GM12891 (cell line): Measurements from ENCODE around the gene ARHGAP26.

Experiments
- DNase-seq: peaks from one replicate; pipeline ENCODE4 v3.0.0; 2011; ENCODE audit warnings: low spot score; ENCODE audit not compliant: insufficient read length
- FAIRE-seq: peaks from 2 replicates; lab custom pipeline; 2011; peaks lifted over from hg19 to GRCh38; lab: Jason Lieb, UNC
- PAX5 ChIP-seq: IDR thresholded peaks from 2 replicates; pipeline ENCODE4 v1.6.1; 2011; ENCODE audit warnings: low read length, moderate library complexity, mild to moderate bottlenecking; ENCODE audit not compliant: insufficient read depth, severe bottlenecking
- POLR2A ChIP-seq: IDR thresholded peaks from 2 replicates; pipeline ENCODE4 v1.6.1; 2011; ENCODE audit warnings: low read depth, low read length, control low read depth
- POLR2AphosphoS5 ChIP-seq: IDR thresholded peaks from 2 replicates; pipeline ENCODE4 v1.6.1; 2011; ENCODE audit warnings: low read depth, low read length, control low read depth
- POU2F2 ChIP-seq: IDR thresholded peaks from 2 replicates; pipeline ENCODE4 v1.6.1; 2011; ENCODE audit warnings: low read depth, mild to moderate bottlenecking, control low read depth, low read length, moderate library complexity
- SPI1 ChIP-seq: IDR thresholded peaks from 2 replicates; pipeline ENCODE4 v1.6.1; 2011; ENCODE audit warnings: low read depth, low read length, control low read depth
- TAF1 ChIP-seq: IDR thresholded peaks from 2 replicates; pipeline ENCODE4 v1.6.1; 2011; ENCODE audit warnings: low read depth, low read length, control low read depth

The ARHGAP26 gene

DNA sequence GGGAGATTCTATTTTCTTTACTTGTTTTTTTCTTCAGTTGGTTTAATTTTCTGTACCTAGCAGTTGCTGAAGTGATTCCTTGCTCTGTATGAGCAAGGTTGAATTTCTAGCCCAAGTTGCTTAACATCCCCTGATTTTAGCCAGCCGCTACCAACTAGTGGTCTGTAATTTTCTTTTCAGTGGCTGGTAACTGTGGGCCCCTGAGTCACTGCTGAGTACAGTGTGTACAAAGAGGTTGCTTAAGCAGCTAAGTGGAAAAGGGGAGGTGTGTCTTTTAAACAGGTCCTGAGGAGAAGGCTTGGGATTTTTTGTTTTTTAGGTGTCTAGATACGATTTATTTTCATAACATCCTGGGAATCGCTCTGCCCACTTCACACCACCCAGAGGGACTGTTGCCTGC lies 378.6 kb downstream of the ARHGAP26 start:
- TF ChIP-seq POU2F2 (no peak), SPI1 (no peak), TAF1 (no peak), PAX5 (no peak), POLR2AphosphoS5 (no peak), POLR2A (no peak)
- FAIRE-seq (no peak), DNase-seq (no peak)

DNA sequence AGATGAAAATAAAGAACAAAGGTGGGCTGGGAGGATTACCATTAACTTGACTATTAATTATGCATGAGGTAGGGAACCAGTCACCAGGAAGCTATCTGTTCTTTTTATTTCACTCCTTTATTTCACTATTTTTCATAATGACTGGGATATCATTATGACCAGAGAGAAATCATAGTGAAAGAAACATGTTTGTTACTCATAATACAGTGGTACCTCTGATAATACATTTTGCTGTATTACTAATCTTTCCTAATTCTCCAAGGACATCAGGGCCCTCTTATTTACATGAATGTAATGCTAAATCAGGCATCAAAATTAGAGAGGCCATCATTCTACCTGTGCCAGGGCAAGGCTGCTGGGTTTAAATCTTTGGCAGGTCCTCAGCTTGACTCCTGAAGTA lies 379.6 kb downstream of the ARHGAP26 start:
- TF ChIP-seq TAF1 (no peak), PAX5 (no peak), POU2F2 (no peak), SPI1 (no peak), POLR2A (no peak), POLR2AphosphoS5 (no peak)
- FAIRE-seq = no peak
- no peak for DNase-seq

DNA sequence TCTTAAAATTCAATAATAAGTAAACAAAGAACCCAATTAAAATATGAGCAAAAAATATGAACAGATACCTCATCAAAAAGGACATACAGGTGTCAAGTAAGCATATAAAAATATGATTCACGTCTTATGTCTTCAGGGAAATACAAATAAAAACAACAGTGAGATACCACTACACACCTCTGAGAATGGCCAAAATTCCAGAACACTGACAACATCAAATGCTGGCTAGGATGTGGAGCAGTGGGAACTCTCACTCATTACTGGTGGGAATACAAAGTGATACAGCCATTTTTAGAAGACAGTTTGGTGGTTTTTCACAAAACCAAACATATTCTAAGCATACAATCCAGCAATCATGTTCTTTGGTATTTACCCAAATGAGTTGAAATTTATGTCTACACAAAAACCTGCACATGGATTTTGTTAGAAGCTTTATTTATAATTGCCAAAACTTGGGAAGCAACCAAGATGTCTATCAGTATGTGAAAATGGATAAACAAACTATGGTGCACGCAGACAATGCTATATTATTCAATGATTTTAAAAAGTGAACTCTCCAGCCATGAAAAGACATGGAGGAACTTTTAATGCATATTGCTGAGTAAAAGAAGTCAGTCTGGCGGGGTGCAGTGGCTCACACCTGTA lies 381.0 kb downstream of the ARHGAP26 start:
- DNase-seq = no peak
- no peak for FAIRE-seq

DNA sequence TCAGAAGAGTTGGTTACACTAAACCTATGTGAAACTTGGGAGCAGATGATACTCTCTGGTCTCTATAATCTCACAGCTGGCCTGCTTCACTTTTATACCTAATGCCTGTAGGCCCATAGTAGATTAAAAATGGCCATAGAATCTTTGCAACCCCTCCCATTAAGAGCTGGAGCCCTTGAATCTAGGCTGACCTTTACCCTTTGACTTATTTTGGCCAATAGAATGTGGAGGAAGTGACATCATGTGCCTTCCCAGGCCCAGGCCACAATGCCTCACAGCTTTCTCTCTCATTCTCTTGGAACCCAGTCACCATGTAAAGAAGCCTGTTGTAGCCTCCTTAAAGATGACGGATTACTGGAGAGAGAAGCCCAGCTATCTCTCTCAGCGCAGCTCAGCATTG lies 382.3 kb downstream of the ARHGAP26 start:
- DNase-seq (no peak), FAIRE-seq (no peak)
- TF ChIP-seq POLR2AphosphoS5 = no peak

More for the DNA sequence above, 381.0 kb downstream of the ARHGAP26 start:
- no peak for TF ChIP-seq TAF1
- no peak for TF ChIP-seq PAX5
- no peak for TF ChIP-seq SPI1
- TF ChIP-seq POLR2AphosphoS5 = no peak
- no peak for TF ChIP-seq POLR2A
- no peak for TF ChIP-seq POU2F2

DNA sequence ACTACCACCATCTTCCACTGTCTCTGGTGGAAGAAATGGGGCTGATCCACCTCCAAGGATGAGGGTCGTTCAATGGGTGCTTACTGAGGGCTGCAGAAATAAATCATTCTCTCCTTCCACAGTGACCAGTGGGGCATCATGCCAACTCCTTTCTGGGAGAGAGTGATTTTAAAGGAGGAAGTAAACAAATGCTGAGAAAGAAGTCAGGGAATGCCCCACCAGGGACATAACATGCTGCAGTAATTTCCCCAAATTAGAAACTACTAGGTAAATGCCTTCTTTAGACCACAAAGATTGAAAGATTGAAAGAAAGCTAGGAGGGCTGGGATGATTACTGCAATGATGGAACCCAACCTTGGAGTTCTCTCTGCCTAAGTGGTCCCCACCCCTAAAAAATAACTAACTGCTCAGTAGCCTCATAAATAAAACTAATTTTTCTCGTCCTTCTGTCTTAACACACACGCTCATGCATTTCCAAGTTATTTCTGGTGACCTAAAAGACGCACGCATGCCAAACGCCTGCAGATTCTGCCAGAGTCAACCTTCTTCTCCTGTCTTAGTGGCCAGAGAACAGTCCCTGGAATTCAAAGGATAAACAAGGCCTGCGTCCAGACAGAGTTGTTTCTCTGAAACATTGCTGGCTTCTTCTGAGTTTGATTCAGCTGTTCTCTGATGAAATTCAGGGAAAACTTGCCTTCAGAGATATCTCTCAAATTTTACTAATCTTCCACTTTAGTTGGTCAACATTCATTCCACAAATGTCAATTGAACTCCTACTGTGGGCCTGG lies 383.3 kb downstream of the ARHGAP26 start:
- FAIRE-seq = no peak
- no peak for DNase-seq
- TF ChIP-seq SPI1 = no peak
- TF ChIP-seq POLR2A = no peak
- TF ChIP-seq POU2F2 = no peak
- TF ChIP-seq TAF1 = no peak
- no peak for TF ChIP-seq PAX5
- no peak for TF ChIP-seq POLR2AphosphoS5

DNA sequence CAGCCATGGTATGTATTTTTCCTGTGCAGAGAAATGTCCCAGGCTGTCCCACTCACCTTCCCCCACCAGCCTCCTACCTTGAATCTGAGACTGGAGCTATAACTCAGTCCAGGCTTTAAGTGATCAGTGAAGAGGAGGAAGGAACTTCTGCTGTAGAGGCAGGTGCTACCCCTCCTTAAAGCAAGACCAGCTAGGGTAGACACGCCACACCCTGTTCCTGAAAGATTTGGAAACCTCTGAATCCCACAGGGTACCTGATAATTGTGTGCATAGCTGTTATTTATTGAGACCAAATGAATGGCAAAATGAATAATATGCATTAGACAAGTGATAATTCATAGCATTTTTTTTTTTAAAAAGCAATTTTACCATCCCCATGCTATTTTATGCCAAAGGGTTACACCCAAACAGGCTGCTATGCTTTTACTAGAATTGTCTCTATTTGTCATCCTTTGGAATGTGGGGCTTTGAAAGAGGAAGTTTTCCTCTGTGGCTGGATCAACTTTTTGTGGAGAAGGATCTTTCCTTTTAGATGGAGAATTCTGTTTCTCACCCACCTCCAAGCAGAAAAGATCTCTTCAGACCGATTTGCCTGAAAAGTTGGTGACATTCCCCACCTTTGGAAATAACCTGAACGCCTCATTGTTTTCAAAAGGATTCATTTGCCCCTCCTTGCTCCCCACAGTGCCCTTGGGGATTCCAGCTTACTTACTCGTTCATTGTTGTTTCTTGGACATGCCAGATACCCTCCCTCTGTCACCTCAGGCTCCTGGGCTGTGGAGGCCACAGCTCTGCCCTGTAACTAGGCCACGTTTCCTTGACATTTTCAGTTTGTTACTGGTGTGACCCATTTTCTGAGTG lies 384.6 kb downstream of the ARHGAP26 start:
- TF ChIP-seq SPI1 (no peak), POU2F2 (no peak), POLR2AphosphoS5 (no peak), POLR2A (no peak), TAF1 (no peak), PAX5 (no peak)
- no peak for FAIRE-seq
- DNase-seq = no peak

DNA sequence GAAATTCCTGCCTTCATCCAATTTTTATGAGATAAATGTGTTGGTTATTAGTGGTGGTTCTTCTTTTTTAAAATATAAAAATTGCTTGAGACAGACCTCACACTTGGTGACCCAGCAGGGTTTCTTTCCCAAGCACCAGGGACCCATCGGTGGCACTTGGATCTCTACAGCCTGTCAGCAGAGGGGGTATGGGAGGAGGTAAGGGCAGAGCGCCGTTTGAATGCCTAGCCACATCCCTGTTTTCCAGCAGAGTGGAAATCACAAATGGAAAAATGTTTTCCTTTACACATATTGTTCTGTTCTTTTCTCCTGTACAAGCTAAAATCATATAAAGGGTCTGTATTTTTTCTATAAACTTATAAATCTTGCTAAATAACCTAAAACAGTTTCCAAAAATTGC lies 385.3 kb downstream of the ARHGAP26 start:
- FAIRE-seq = no peak
- no peak for DNase-seq
- TF ChIP-seq SPI1 = no peak
- no peak for TF ChIP-seq TAF1
- no peak for TF ChIP-seq PAX5
- TF ChIP-seq POLR2AphosphoS5 = no peak
- TF ChIP-seq POU2F2 = no peak
- TF ChIP-seq POLR2A = no peak

DNA sequence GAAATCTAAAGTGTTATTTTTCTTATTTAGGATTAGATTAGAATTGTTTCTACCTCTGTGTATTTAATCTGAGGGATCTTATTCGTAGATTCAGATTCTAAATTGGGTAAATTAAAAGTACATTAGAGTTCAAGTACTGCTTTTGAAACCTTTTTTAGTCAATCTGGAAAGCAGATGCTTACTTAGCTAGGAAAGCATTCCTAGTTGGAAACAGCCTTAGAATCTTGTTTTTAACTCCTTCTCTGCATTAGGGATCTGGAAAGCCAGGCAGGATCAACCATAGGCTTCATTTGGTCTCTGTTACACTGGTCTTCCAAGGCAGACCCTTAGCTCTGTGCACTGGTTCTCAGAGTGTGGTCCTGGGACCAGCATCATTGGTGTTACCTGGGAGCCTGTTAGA lies 385.9 kb downstream of the ARHGAP26 start:
- no peak for DNase-seq
- FAIRE-seq = no peak
- TF ChIP-seq PAX5 (no peak), POU2F2 (no peak), POLR2AphosphoS5 (no peak), SPI1 (no peak), POLR2A (no peak), TAF1 (no peak)

DNA sequence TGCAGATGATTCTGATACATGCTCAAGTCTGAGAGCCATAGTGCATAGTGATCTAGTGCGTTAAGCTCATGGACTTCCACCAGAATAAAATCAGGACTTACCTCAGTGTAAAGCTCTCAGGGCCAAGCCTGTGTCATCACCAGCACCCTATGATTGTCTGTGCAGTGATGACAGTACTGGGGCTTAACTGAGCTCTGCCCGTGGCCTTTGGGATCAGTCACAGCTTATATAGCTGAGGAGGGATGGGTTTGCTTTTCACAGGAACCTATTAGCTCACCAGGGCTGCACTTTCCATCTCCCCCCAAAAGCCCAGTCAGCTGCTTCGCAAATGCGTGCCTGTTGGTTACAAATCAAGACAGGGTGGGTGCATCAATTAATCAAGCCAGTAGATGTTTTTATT lies 386.4 kb downstream of the ARHGAP26 start:
- DNase-seq = no peak
- FAIRE-seq = no peak
- no peak for TF ChIP-seq TAF1
- TF ChIP-seq PAX5 = no peak
- TF ChIP-seq POLR2A = no peak
- no peak for TF ChIP-seq SPI1
- no peak for TF ChIP-seq POLR2AphosphoS5
- no peak for TF ChIP-seq POU2F2

DNA sequence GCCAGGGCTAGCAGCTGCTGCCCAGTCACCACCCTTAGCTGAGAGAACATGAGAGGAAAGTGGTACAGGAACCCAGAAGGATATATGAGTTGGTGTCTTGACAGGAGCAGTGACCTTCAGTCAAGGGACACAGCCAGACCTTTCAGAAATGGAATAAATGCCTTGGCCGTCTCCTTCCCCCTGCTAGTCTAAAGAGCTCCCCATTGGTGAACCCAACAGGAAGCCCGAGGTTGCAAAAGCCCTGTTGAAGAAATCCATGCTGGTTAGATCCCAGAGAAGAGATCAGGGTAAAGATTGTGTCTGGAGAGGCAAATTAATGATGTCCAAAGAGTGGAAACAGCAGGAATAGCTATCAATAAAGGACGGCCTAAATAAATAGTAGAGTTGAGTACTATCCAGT lies 388.9 kb downstream of the ARHGAP26 start:
- TF ChIP-seq POLR2AphosphoS5 (no peak), SPI1 (no peak), POU2F2 (no peak), PAX5 (no peak), POLR2A (no peak), TAF1 (no peak)
- DNase-seq = no peak
- FAIRE-seq = no peak
